Uterus (tissue), 4 donors: ENCODE data around the gene CAPS. TPM values are rescaled to one million over a fixed set of nuclear protein-coding genes. Genes with fewer than 3 reads are reported as not detected.

Experiments
- DNase-seq, 2 donors: peaks; one replicate each; pipeline ENCODE4 v3.0.0-alpha.2; 2019 to 2020
- H3K27ac ChIP-seq, 2 donors: fragments of 200-600 bp; sonication (generic); 1 replicate in 1 of 2; 2 replicates in 1 of 2; pipeline ENCODE4 v1.5.1; 2016 to 2018
- H3K27me3 ChIP-seq, 2 donors: fragments of 200-600 bp; sonication (generic); one replicate each; pipeline ENCODE4 v1.5.1; 2018 to 2019; ENCODE audit warnings: control low read depth in 1 of 2
- H3K36me3 ChIP-seq, 2 donors: fragments of 200-600 bp; sonication (generic); one replicate each; pipeline ENCODE4 v1.5.1; 2019; ENCODE audit warnings: control low read depth in 1 of 2
- H3K4me1 ChIP-seq, 2 donors: fragments of 200-600 bp; sonication (generic); one replicate each; pipeline ENCODE4 v1.5.1; 2018 to 2019; ENCODE audit warnings: control low read depth in 1 of 2
- H3K4me3 ChIP-seq, 2 donors: fragments of 200-600 bp; sonication (generic); 1 replicate in 1 of 2; 2 replicates in 1 of 2; pipeline ENCODE4 v1.5.1; 2018 to 2019; ENCODE audit warnings: mild to moderate bottlenecking in 1 of 2
- H3K9me3 ChIP-seq, 2 donors: fragments of 200-600 bp; sonication (generic); one replicate each; pipeline ENCODE4 v1.5.1; 2019; ENCODE audit warnings: control low read depth in 1 of 2
- POLR2A ChIP-seq, 2 donors: fragments of 450-650 bp; IDR thresholded peaks; one replicate each; pipeline ENCODE4 v1.6.1; 2016; ENCODE audit warnings: antibody characterized with exemption in 2 of 2, mild to moderate bottlenecking in 1 of 2, moderate library complexity in 1 of 2
- intact Hi-C: fragments of 100-400 bp; cut with DNase I; formaldehyde crosslinking; loops from one replicate; pipeline ENCODE4 v1.15.1; 2023; ENCODE audit warnings: low total_unique reads
- total RNA-seq, 4 donors: library from RNA; depleted of rRNA in 3 of 4; stranded (reverse); fragments of >200 nt in 3 of 4; gene quantifications; one replicate each; pipeline versions ENCODE4 v1.1.0 to v1.2.4, GENCODE V29; 2014 to 2023
- TF ChIP-seq, protein P1 (sequence below), 4 experiments: fragments of 200-600 bp in 2 of 4; fragments of 450-650 bp in 2 of 4; sonication (generic) in 2 of 4; IDR thresholded peaks; one replicate each; pipeline ENCODE4 v1.5.1; 2016 to 2019; ENCODE audit warnings: antibody characterized with exemption in 4 of 4, mild to moderate bottlenecking in 2 of 4, moderate library complexity in 1 of 4
- donor health status: DM: yes; HTN: yes; CAD: no.

CAPS gene
- total RNA-seq, 4 donors from 2014 or later = 2.0 to 48.7 (median 12.4) TPM

- H3K27ac ChIP-seq = no peak overlapping the region
- H3K9me3 ChIP-seq = no peaks in the 10 kb centered on the region
- no peaks in the 10 kb centered on the region for H3K36me3 ChIP-seq
- peaks cover 0 to 7% of the 10 kb centered on the region in 2 donors for H3K4me1 ChIP-seq
- no peak for TF ChIP-seq POLR2A (IDR thresholded peaks at IDR 0.05)
- TF ChIP-seq, protein P1, sequence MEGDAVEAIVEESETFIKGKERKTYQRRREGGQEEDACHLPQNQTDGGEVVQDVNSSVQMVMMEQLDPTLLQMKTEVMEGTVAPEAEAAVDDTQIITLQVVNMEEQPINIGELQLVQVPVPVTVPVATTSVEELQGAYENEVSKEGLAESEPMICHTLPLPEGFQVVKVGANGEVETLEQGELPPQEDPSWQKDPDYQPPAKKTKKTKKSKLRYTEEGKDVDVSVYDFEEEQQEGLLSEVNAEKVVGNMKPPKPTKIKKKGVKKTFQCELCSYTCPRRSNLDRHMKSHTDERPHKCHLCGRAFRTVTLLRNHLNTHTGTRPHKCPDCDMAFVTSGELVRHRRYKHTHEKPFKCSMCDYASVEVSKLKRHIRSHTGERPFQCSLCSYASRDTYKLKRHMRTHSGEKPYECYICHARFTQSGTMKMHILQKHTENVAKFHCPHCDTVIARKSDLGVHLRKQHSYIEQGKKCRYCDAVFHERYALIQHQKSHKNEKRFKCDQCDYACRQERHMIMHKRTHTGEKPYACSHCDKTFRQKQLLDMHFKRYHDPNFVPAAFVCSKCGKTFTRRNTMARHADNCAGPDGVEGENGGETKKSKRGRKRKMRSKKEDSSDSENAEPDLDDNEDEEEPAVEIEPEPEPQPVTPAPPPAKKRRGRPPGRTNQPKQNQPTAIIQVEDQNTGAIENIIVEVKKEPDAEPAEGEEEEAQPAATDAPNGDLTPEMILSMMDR (IDR thresholded peaks at IDR 0.05) = no peak
- DNase-seq = no peak
- H3K27me3 ChIP-seq = no peaks in the 10 kb centered on the region
- no peak overlapping the region for H3K4me3 ChIP-seq
- intact Hi-C loops = no loop called here
These were observed 24.6 kb upstream of the CAPS start for GRCh38 chr19:5889288-5889971.

DNA sequence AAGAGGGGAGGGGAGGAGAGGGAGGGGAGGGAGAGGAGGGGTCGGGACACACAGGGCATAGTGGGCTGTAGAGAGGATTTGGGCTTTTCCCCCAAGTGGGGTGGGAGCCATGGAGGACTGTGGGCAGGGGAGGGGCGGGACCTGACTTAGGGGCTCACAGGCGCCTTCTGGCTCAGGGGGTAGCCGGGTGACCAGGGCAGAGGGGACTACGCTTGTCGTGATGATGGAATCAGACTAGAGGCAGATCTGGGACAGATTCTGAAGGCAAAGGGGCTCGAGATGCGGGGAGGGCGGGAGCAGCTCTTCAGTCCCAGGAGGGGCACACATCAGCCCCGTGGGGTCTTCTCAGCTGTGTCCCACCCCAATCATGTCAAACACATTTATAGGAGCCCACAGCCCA lies 24.0 kb upstream of the CAPS start:
- intact Hi-C loops = no loop called here
- Histone ChIP-seq H3K4me3 (no peak overlapping the region), H3K27me3 (no peaks in the 10 kb centered on the region), H3K9me3 (no peaks in the 10 kb centered on the region), H3K36me3 (no peaks in the 10 kb centered on the region), H3K4me1 (peaks cover 0 to 7% of the 10 kb centered on the region in 2 donors), H3K27ac (no peak overlapping the region)
- no peak for DNase-seq
- TF ChIP-seq, protein P1 (IDR thresholded peaks at IDR 0.05) = no peak
- TF ChIP-seq POLR2A (IDR thresholded peaks at IDR 0.05) = no peak

- TF ChIP-seq, protein P1 (IDR thresholded peaks at IDR 0.05) = no peak
- TF ChIP-seq POLR2A (IDR thresholded peaks at IDR 0.05) = no peak
- DNase-seq = no peak
- Histone ChIP-seq H3K4me1 (peaks cover 0 to 7% of the 10 kb centered on the region in 2 donors), H3K27me3 (no peaks in the 10 kb centered on the region), H3K27ac (no peak overlapping the region), H3K9me3 (no peaks in the 10 kb centered on the region), H3K36me3 (no peaks in the 10 kb centered on the region), H3K4me3 (no peak overlapping the region)
- intact Hi-C loops = no loop called here
These were observed 22.5 kb upstream of the CAPS start for GRCh38 chr19:5891572-5891937.

- H3K36me3 ChIP-seq = no peaks in the 10 kb centered on the region
- H3K27me3 ChIP-seq = no peaks in the 10 kb centered on the region
- no peak overlapping the region for H3K27ac ChIP-seq
- H3K4me1 ChIP-seq = peaks cover 0 to 7% of the 10 kb centered on the region in 2 donors
- intact Hi-C loops = no loop called here
- TF ChIP-seq, protein P1 (IDR thresholded peaks at IDR 0.05) = peak; percentile 42 to 79 (median 52)
- no peak for TF ChIP-seq POLR2A (IDR thresholded peaks at IDR 0.05)
- no peaks in the 10 kb centered on the region for H3K9me3 ChIP-seq
- no peak overlapping the region for H3K4me3 ChIP-seq
- DNase-seq = no peak
These were observed 21.9 kb upstream of the CAPS start for GRCh38 chr19:5891938-5892771.

DNA sequence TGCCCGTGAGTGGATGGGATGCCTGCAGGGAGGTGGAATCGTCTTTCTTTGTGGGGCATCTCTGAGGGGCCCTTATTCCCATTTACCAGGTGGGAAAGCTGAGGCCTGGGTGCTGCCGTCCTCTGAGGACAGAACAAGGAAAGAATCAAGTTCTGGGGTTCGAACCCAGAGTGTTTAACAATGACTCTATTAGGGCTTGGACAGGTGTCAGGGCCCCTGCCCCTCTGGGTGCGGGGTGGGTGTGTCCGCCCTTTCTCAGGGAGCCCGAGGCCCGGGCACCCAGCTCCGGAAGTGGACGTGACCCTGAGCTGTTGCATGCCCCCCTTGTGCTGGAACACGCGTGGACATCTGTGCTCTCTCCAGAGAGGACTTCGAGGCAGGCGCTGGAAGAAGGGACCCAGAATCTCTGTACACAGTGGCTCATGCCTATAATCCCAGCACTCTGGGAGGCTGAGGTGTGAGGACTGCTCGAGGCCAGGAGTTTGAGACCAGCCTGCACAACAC lies 21.2 kb upstream of the CAPS start:
- no peak for TF ChIP-seq POLR2A (IDR thresholded peaks at IDR 0.05)
- TF ChIP-seq, protein P1 (IDR thresholded peaks at IDR 0.05) = no peak
- DNase-seq = no peak
- Histone ChIP-seq H3K36me3 (no peaks in the 10 kb centered on the region), H3K27me3 (no peaks in the 10 kb centered on the region), H3K27ac (no peak overlapping the region), H3K4me1 (peaks cover 0 to 7% of the 10 kb centered on the region in 2 donors), H3K9me3 (no peaks in the 10 kb centered on the region), H3K4me3 (no peak overlapping the region)
- intact Hi-C loops = no loop called here
